OCI-LY7 (cell line): ENCODE measurements around the gene SLC26A9. TPM values are rescaled to one million over a fixed set of nuclear protein-coding genes. Genes with fewer than 3 reads are reported as not detected.

Source experiments
- BruUV-seq: library from RNA; stranded (reverse); fragments of 400-500 nt; replicated peaks from 2 replicates; lab custom pipeline; 2021; lab: Mats Ljungman, UMichigan
- CTCF ChIA-PET: fragments of 300-600 bp; sonication (Branson Sonifier 250); formaldehyde crosslinking; loops from one replicate; lab custom pipeline; 2022; ENCODE audit warnings: antibody characterized with exemption; ENCODE audit not compliant: unreplicated experiment; lab: Charles Lee
- POLR2A ChIA-PET: fragments of 300-600 bp; sonication (Branson Sonifier 250); formaldehyde crosslinking; loops from one replicate; lab custom pipeline; 2022; ENCODE audit warnings: antibody characterized with exemption; lab: Charles Lee
- DNase-seq: peaks from one replicate; pipeline ENCODE4 v3.0.0-alpha.2; 2015; ENCODE audit warnings: low spot score
- H2AFZ ChIP-seq: fragments of 200-600 bp; sonication (generic), shearing (Covaris generic); 2 replicates; pipeline ENCODE4 v1.6.1; 2014; ENCODE audit warnings: mild to moderate bottlenecking, antibody characterized with exemption, low read length, moderate library complexity
- H3K27ac ChIP-seq: fragments of 200-600 bp; sonication (generic); 2 replicates; pipeline ENCODE4 v1.5.1; 2014; ENCODE audit warnings: mixed run types, low read depth, mild to moderate bottlenecking, moderate library complexity, low read length, inconsistent platforms; ENCODE audit not compliant: poor library complexity, severe bottlenecking
- H3K36me3 ChIP-seq: fragments of 200-600 bp; sonication (generic); 2 replicates; pipeline ENCODE4 v1.6.1; 2014; ENCODE audit warnings: mild to moderate bottlenecking, antibody characterized with exemption, low read length, moderate library complexity, mixed read lengths; ENCODE audit not compliant: insufficient read depth
- H3K4me1 ChIP-seq: fragments of 200-600 bp; sonication (generic); 2 replicates; pipeline ENCODE4 v1.5.1; 2014; ENCODE audit warnings: mild to moderate bottlenecking, low read length; ENCODE audit not compliant: insufficient read depth, poor library complexity, severe bottlenecking
- H3K4me2 ChIP-seq: fragments of 200-600 bp; sonication (generic); 2 replicates; pipeline ENCODE4 v1.6.1; 2014; ENCODE audit warnings: mild to moderate bottlenecking, low read length
- H3K4me3 ChIP-seq: fragments of 200-600 bp; sonication (generic); 2 replicates; pipeline ENCODE4 v1.5.1; 2014; ENCODE audit warnings: mild to moderate bottlenecking, low read depth, low read length; ENCODE audit not compliant: poor library complexity, severe bottlenecking
- H3K79me2 ChIP-seq: fragments of 200-600 bp; sonication (generic); 2 replicates; pipeline ENCODE4 v1.6.1; 2016; ENCODE audit warnings: low read depth, mild to moderate bottlenecking, low read length, moderate library complexity, mixed read lengths; ENCODE audit not compliant: insufficient read depth
- H3K9me2 ChIP-seq: fragments of 200-600 bp; sonication (generic); 2 replicates; pipeline ENCODE4 v1.6.1; 2016; ENCODE audit warnings: mild to moderate bottlenecking, low read length, mixed read lengths; ENCODE audit not compliant: insufficient read depth
- H3K9me3 ChIP-seq: fragments of 200-600 bp; sonication (generic); 2 replicates; pipeline ENCODE4 v1.6.1; 2014; ENCODE audit warnings: mild to moderate bottlenecking, mixed run types, low read length, mixed read lengths
- H4K20me1 ChIP-seq: fragments of 200-600 bp; sonication (generic); 2 replicates; pipeline ENCODE4 v1.6.1; 2014; ENCODE audit warnings: mild to moderate bottlenecking, antibody characterized with exemption, low read length, moderate library complexity, mixed read lengths; ENCODE audit not compliant: insufficient read depth
- EZH2phosphoT487 ChIP-seq: fragments of 200-600 bp; sonication (generic); IDR thresholded peaks from 2 replicates; pipeline ENCODE4 v1.6.1; 2018; ENCODE audit warnings: low read depth, borderline replicate concordance, mild to moderate bottlenecking, mixed run types, antibody characterized with exemption, low read length, moderate library complexity, mixed read lengths
- intact Hi-C: fragments of 100-400 bp; cut with micrococcal nuclease; formaldehyde crosslinking; loops from one replicate; pipeline ENCODE4 v1.10.0; 2022; ENCODE audit not compliant: unreplicated experiment
- total RNA-seq, 2 experiments: library from RNA; depleted of rRNA in 1 of 2; stranded (reverse); fragments of >200 nt in 1 of 2; shearing (Covaris generic) in 1 of 2; gene quantifications; 2 replicates each; pipeline ENCODE4 v1.2.3, GENCODE V29; 2014 to 2022
- TF ChIP-seq, protein P1 (sequence below): fragments of 200-600 bp; sonication (generic); conservative IDR thresholded peaks from 2 replicates; pipeline ENCODE4 v1.5.1; 2014; ENCODE audit warnings: mild to moderate bottlenecking, antibody characterized with exemption, low read length, moderate library complexity, mixed read lengths

The SLC26A9 gene
- total RNA-seq, 2 experiments from 2014 or later, result not detected

GRCh38 chr1:205932776-205933175 lies 10.5 kb downstream of the SLC26A9 start:
- H2AFZ ChIP-seq, result no peak overlapping the region
- no peak for TF ChIP-seq EZH2phosphoT487
- TF ChIP-seq, protein P1, sequence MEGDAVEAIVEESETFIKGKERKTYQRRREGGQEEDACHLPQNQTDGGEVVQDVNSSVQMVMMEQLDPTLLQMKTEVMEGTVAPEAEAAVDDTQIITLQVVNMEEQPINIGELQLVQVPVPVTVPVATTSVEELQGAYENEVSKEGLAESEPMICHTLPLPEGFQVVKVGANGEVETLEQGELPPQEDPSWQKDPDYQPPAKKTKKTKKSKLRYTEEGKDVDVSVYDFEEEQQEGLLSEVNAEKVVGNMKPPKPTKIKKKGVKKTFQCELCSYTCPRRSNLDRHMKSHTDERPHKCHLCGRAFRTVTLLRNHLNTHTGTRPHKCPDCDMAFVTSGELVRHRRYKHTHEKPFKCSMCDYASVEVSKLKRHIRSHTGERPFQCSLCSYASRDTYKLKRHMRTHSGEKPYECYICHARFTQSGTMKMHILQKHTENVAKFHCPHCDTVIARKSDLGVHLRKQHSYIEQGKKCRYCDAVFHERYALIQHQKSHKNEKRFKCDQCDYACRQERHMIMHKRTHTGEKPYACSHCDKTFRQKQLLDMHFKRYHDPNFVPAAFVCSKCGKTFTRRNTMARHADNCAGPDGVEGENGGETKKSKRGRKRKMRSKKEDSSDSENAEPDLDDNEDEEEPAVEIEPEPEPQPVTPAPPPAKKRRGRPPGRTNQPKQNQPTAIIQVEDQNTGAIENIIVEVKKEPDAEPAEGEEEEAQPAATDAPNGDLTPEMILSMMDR, result no peak
- H3K36me3 ChIP-seq, result no peaks in the 10 kb centered on the region
- no peak overlapping the region for H3K4me3 ChIP-seq
- DNase-seq, result no peak
- H4K20me1 ChIP-seq, result no peaks in the 10 kb centered on the region
- no peaks in the 10 kb centered on the region for H3K4me1 ChIP-seq
- POLR2A ChIA-PET, result no interaction called here
- H3K9me3 ChIP-seq, result no peaks in the 10 kb centered on the region
- no peaks in the 10 kb centered on the region for H3K9me2 ChIP-seq
- CTCF ChIA-PET, result no interaction called here
- no peak overlapping the region for H3K27ac ChIP-seq
- intact Hi-C loops, result no loop called here
- H3K4me2 ChIP-seq, result no peak overlapping the region
- no TSS peak for BruUV-seq
- no peaks in the 10 kb centered on the region for H3K79me2 ChIP-seq

GRCh38 chr1:205930799-205931281 lies 12.4 kb downstream of the SLC26A9 start:
- no peaks in the 10 kb centered on the region for H3K9me3 ChIP-seq
- no TSS peak for BruUV-seq
- DNase-seq, result no peak
- POLR2A ChIA-PET, result no interaction called here
- no peak overlapping the region for H3K27ac ChIP-seq
- H3K4me1 ChIP-seq, result no peaks in the 10 kb centered on the region
- no peak overlapping the region for H3K4me3 ChIP-seq
- TF ChIP-seq EZH2phosphoT487, result no peak
- TF ChIP-seq, protein P1, result no peak
- no peaks in the 10 kb centered on the region for H3K36me3 ChIP-seq
- CTCF ChIA-PET, result no interaction called here
- no peak overlapping the region for H2AFZ ChIP-seq
- no peaks in the 10 kb centered on the region for H3K79me2 ChIP-seq
- H3K4me2 ChIP-seq, result no peak overlapping the region
- no peaks in the 10 kb centered on the region for H3K9me2 ChIP-seq
- H4K20me1 ChIP-seq, result no peaks in the 10 kb centered on the region
- intact Hi-C loops, result no loop called here

DNA sequence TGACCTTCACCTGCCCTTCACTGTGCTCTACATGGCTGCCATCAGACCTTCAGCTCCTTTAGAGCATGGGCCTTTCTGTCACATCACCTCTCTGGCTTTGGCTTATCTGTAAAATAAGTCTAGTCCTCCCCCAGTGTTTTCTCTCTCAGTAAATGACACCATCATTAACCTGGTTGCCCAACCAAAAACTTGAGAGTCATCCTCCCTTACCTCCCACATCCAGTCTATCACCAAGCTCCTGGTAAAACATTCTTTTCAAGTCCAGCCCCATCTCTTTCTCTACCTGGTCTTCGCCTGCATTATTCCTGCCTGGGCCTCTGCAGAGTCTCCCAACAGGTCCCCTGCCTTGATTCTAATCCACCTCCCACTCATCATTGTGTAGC lies 13.1 kb downstream of the SLC26A9 start:
- H3K36me3 ChIP-seq, result no peaks in the 10 kb centered on the region
- intact Hi-C loops, result no loop called here
- H3K9me2 ChIP-seq, result no peaks in the 10 kb centered on the region
- CTCF ChIA-PET, result no interaction called here
- no peaks in the 10 kb centered on the region for H3K4me1 ChIP-seq
- BruUV-seq, result no TSS peak
- H4K20me1 ChIP-seq, result no peaks in the 10 kb centered on the region
- H2AFZ ChIP-seq, result no peak overlapping the region
- no peaks in the 10 kb centered on the region for H3K9me3 ChIP-seq
- H3K27ac ChIP-seq, result no peak overlapping the region
- no peaks in the 10 kb centered on the region for H3K79me2 ChIP-seq
- POLR2A ChIA-PET, result no interaction called here
- TF ChIP-seq, protein P1, result no peak
- no peak for TF ChIP-seq EZH2phosphoT487
- H3K4me2 ChIP-seq, result no peak overlapping the region
- no peak overlapping the region for H3K4me3 ChIP-seq
- no peak for DNase-seq
